DMS153 (cell line): Measurements from ENCODE around the gene ACO2.

ENCODE experiments used
- DNase-seq: peaks from one replicate; lab custom pipeline; 2025; lab: John Stamatoyannopoulos, UW

ACO2 gene

GRCh38 chr22:41488596-41489385 is 19.9 kb downstream of the ACO2 start:
- no peak for DNase-seq

GRCh38 chr22:41491374-41492100 is 22.6 kb downstream of the ACO2 start:
- DNase-seq, result no peak

- no peak for DNase-seq
Measured at GRCh38 chr22:41498303-41498835, 29.5 kb downstream of the ACO2 start.

GRCh38 chr22:41499624-41500280 is 30.8 kb downstream of the ACO2 start:
- no peak for DNase-seq

GRCh38 chr22:41500303-41500702 is 31.4 kb downstream of the ACO2 start:
- no peak for DNase-seq

GRCh38 chr22:41501209-41501608 is 32.3 kb downstream of the ACO2 start:
- no peak for DNase-seq

- no peak for DNase-seq
Measured at GRCh38 chr22:41504397-41504796, 35.5 kb downstream of the ACO2 start.

GRCh38 chr22:41504816-41505215 is 35.9 kb downstream of the ACO2 start:
- no peak for DNase-seq

GRCh38 chr22:41505511-41506220 is 36.7 kb downstream of the ACO2 start:
- DNase-seq, result no peak

GRCh38 chr22:41507330-41508063 is 38.6 kb downstream of the ACO2 start:
- DNase-seq, result no peak

- DNase-seq, result no peak
Measured at GRCh38 chr22:41508770-41509170, 39.9 kb downstream of the ACO2 start.

- no peak for DNase-seq
Measured at GRCh38 chr22:41511521-41511968, 42.6 kb downstream of the ACO2 start.

- DNase-seq, result peak; percentile 40
Measured at GRCh38 chr22:41512421-41513194, 43.7 kb downstream of the ACO2 start.

GRCh38 chr22:41513391-41513790 is 44.5 kb downstream of the ACO2 start:
- no peak for DNase-seq

- DNase-seq, result no peak
Measured at GRCh38 chr22:41516462-41516861, 47.5 kb downstream of the ACO2 start.

- peak; percentile 22 for DNase-seq
Measured at GRCh38 chr22:41517172-41518047, 48.5 kb downstream of the ACO2 start.

GRCh38 chr22:41518048-41518347 is 49.1 kb downstream of the ACO2 start:
- no peak for DNase-seq

GRCh38 chr22:41521126-41521525 is 52.2 kb downstream of the ACO2 start:
- no peak for DNase-seq

GRCh38 chr22:41522813-41523212 is 53.9 kb downstream of the ACO2 start:
- no peak for DNase-seq
